Measurements from ENCODE around the gene MGAT5.
"Not testable (repeated sequence)": the region's sequence is repeated elsewhere in the genome, so short reads cannot be mapped to it uniquely, and the experiment has no call there.

Gene MGAT5

GRCh38 chr2:134294598-134294997 is 40.7 kb downstream of the MGAT5 start:
- WGBS, result 95% methylated on average over 2 of the region's 3 CpGs
- not testable (repeated sequence) for H2BK15ac ChIP-seq (ENCODE audit: low read depth, poor library complexity, severe bottlenecking)

GRCh38 chr2:134295441-134295840 is 41.6 kb downstream of the MGAT5 start:
- H4K8ac ChIP-seq (ENCODE audit: low read length), result no peak overlapping the region
- no peaks in the 10 kb centered on the region for H3K27me3 ChIP-seq (ENCODE audit: control insufficient read depth in 1 of 2, insufficient read depth in 1 of 2, low read length in 2 of 2)
- H3K14ac ChIP-seq (ENCODE audit: low read length in 2 of 2), result no peak overlapping the region
- WGBS, result 81% methylated on average over 3 of the region's 3 CpGs
- no peak overlapping the region for H3K23ac ChIP-seq (ENCODE audit: low read length in 2 of 2)
- H2AFZ ChIP-seq (ENCODE audit: low read depth, low read length), result no peak overlapping the region
- no peak overlapping the region for H2BK5ac ChIP-seq (ENCODE audit: low read depth, low read length, poor library complexity, severe bottlenecking)
- H3K4me2 ChIP-seq (ENCODE audit: low read length, poor library complexity, severe bottlenecking), result no peak overlapping the region
- H3K4ac ChIP-seq (ENCODE audit: low read depth in 1 of 2, low read length in 2 of 2), result no peak overlapping the region
- no peak overlapping the region for H3K18ac ChIP-seq (ENCODE audit: low read depth in 1 of 2, low read length in 2 of 2)
- H4K91ac ChIP-seq (ENCODE audit: low read length), result no peak overlapping the region
- H2BK15ac ChIP-seq (ENCODE audit: low read depth, poor library complexity, severe bottlenecking), result no peak overlapping the region
- no peak overlapping the region for H2BK120ac ChIP-seq (ENCODE audit: low read depth, low read length)
- H3K4me3 ChIP-seq (ENCODE audit: insufficient read depth in 1 of 2, low read depth in 1 of 2, low read length in 2 of 2), result no peak overlapping the region
- no peaks in the 10 kb centered on the region for H3K36me3 ChIP-seq (ENCODE audit: control insufficient read depth in 1 of 2, insufficient read depth in 2 of 2, low read depth in 1 of 2, low read length in 2 of 2)
- no peak overlapping the region for H2BK12ac ChIP-seq (ENCODE audit: low read length in 2 of 2)
- no peak overlapping the region for H3K9ac ChIP-seq (ENCODE audit: low read length)
- peaks cover 14% of the 10 kb centered on the region for H3K79me1 ChIP-seq (replicated peaks; ENCODE audit: low read length, poor library complexity, severe bottlenecking)
- no peak for DNase-seq
- H3K27ac ChIP-seq (ENCODE audit: low read length, poor library complexity, severe bottlenecking), result no peak overlapping the region
- no peaks in the 10 kb centered on the region for H3K9me3 ChIP-seq (ENCODE audit: control insufficient read depth, low read length)
- H3K4me1 ChIP-seq (ENCODE audit: control insufficient read depth, insufficient read depth, low read depth, low read length), result no peaks in the 10 kb centered on the region
- no peak overlapping the region for H2AK5ac ChIP-seq (ENCODE audit: low read length, severe bottlenecking)

More at GRCh38 chr2:134294598-134294997, 40.7 kb downstream of the MGAT5 start:
- H4K91ac ChIP-seq (ENCODE audit: low read length); H2BK5ac ChIP-seq (ENCODE audit: low read depth, low read length, poor library complexity, severe bottlenecking); H3K27ac ChIP-seq (ENCODE audit: low read length, poor library complexity, severe bottlenecking); H2AK5ac ChIP-seq (ENCODE audit: low read length, severe bottlenecking); H3K36me3 ChIP-seq (ENCODE audit: control insufficient read depth in 1 of 2, insufficient read depth in 2 of 2, low read depth in 1 of 2, low read length in 2 of 2); H3K27me3 ChIP-seq (ENCODE audit: control insufficient read depth in 1 of 2, insufficient read depth in 1 of 2, low read length in 2 of 2); DNase-seq; H3K4me3 ChIP-seq (ENCODE audit: insufficient read depth in 1 of 2, low read depth in 1 of 2, low read length in 2 of 2); H3K23ac ChIP-seq (ENCODE audit: low read length in 2 of 2); H3K4me1 ChIP-seq (ENCODE audit: control insufficient read depth, insufficient read depth, low read depth, low read length); H4K8ac ChIP-seq (ENCODE audit: low read length); H3K18ac ChIP-seq (ENCODE audit: low read depth in 1 of 2, low read length in 2 of 2); H3K4ac ChIP-seq (ENCODE audit: low read depth in 1 of 2, low read length in 2 of 2); H2BK120ac ChIP-seq (ENCODE audit: low read depth, low read length); H3K9me3 ChIP-seq (ENCODE audit: control insufficient read depth, low read length); H2AFZ ChIP-seq (ENCODE audit: low read depth, low read length); H3K14ac ChIP-seq (ENCODE audit: low read length in 2 of 2); H3K4me2 ChIP-seq (ENCODE audit: low read length, poor library complexity, severe bottlenecking); H2BK12ac ChIP-seq (ENCODE audit: low read length in 2 of 2); H3K9ac ChIP-seq (ENCODE audit: low read length): not testable (repeated sequence)
- peaks cover 13% of the 10 kb centered on the region for H3K79me1 ChIP-seq (replicated peaks; ENCODE audit: low read length, poor library complexity, severe bottlenecking)

DNA sequence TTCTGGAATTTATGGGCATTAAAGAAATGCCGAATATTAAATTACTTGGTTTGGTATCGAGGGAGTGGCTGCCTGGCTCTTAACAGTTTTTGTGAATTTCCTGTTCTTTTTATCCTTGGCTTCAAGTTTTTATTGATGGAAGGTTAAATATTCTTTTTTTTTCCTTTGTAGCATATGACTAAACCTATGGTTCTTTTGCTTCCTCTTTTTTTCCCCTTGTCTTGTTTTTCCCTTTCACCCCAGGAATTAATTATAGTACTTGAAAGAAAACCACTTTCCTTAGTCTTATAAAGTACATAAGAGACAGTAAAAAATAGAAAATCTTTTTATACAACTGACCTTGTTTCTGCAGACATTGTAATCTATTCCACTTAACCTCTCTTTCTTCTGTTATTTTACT is 42.4 kb downstream of the MGAT5 start:
- H3K4ac ChIP-seq (ENCODE audit: low read depth in 1 of 2, low read length in 2 of 2), result no peak overlapping the region
- no peak overlapping the region for H3K4me2 ChIP-seq (ENCODE audit: low read length, poor library complexity, severe bottlenecking)
- H2BK5ac ChIP-seq (ENCODE audit: low read depth, low read length, poor library complexity, severe bottlenecking), result no peak overlapping the region
- no peaks in the 10 kb centered on the region for H3K27me3 ChIP-seq (ENCODE audit: control insufficient read depth in 1 of 2, insufficient read depth in 1 of 2, low read length in 2 of 2)
- H2AFZ ChIP-seq (ENCODE audit: low read depth, low read length), result no peak overlapping the region
- no peaks in the 10 kb centered on the region for H3K36me3 ChIP-seq (ENCODE audit: control insufficient read depth in 1 of 2, insufficient read depth in 2 of 2, low read depth in 1 of 2, low read length in 2 of 2)
- no peak overlapping the region for H3K4me3 ChIP-seq (ENCODE audit: insufficient read depth in 1 of 2, low read depth in 1 of 2, low read length in 2 of 2)
- H2BK12ac ChIP-seq (ENCODE audit: low read length in 2 of 2), result no peak overlapping the region
- no peak overlapping the region for H4K91ac ChIP-seq (ENCODE audit: low read length)
- H2BK120ac ChIP-seq (ENCODE audit: low read depth, low read length), result no peak overlapping the region
- H3K27ac ChIP-seq (ENCODE audit: low read length, poor library complexity, severe bottlenecking), result no peak overlapping the region
- H3K23ac ChIP-seq (ENCODE audit: low read length in 2 of 2), result no peak overlapping the region
- no peak overlapping the region for H2BK15ac ChIP-seq (ENCODE audit: low read depth, poor library complexity, severe bottlenecking)
- no peaks in the 10 kb centered on the region for H3K4me1 ChIP-seq (ENCODE audit: control insufficient read depth, insufficient read depth, low read depth, low read length)
- no peaks in the 10 kb centered on the region for H3K9me3 ChIP-seq (ENCODE audit: control insufficient read depth, low read length)
- WGBS, result 100% methylated on average over 2 of the region's 2 CpGs
- H4K8ac ChIP-seq (ENCODE audit: low read length), result no peak overlapping the region
- H3K9ac ChIP-seq (ENCODE audit: low read length), result no peak overlapping the region
- no peak overlapping the region for H2AK5ac ChIP-seq (ENCODE audit: low read length, severe bottlenecking)
- DNase-seq, result no peak
- no peak overlapping the region for H3K14ac ChIP-seq (ENCODE audit: low read length in 2 of 2)
- no peak overlapping the region for H3K18ac ChIP-seq (ENCODE audit: low read depth in 1 of 2, low read length in 2 of 2)
- H3K79me1 ChIP-seq (replicated peaks; ENCODE audit: low read length, poor library complexity, severe bottlenecking), result peaks cover 12% of the 10 kb centered on the region

- Histone ChIP-seq H3K27ac (ENCODE audit: low read length, poor library complexity, severe bottlenecking) (no peak overlapping the region), H2BK15ac (ENCODE audit: low read depth, poor library complexity, severe bottlenecking) (no peak overlapping the region), H2BK120ac (ENCODE audit: low read depth, low read length) (no peak overlapping the region), H3K14ac (ENCODE audit: low read length in 2 of 2) (no peak overlapping the region), H3K23ac (ENCODE audit: low read length in 2 of 2) (no peak overlapping the region), H4K91ac (ENCODE audit: low read length) (no peak overlapping the region), H3K36me3 (ENCODE audit: control insufficient read depth in 1 of 2, insufficient read depth in 2 of 2, low read depth in 1 of 2, low read length in 2 of 2) (no peaks in the 10 kb centered on the region), H3K4me2 (ENCODE audit: low read length, poor library complexity, severe bottlenecking) (no peak overlapping the region), H3K18ac (ENCODE audit: low read depth in 1 of 2, low read length in 2 of 2) (no peak overlapping the region), H3K4me1 (ENCODE audit: control insufficient read depth, insufficient read depth, low read depth, low read length) (no peaks in the 10 kb centered on the region), H2AFZ (ENCODE audit: low read depth, low read length) (no peak overlapping the region), H3K9me3 (ENCODE audit: control insufficient read depth, low read length) (no peaks in the 10 kb centered on the region), H2BK12ac (ENCODE audit: low read length in 2 of 2) (no peak overlapping the region), H3K4ac (ENCODE audit: low read depth in 1 of 2, low read length in 2 of 2) (no peak overlapping the region), H3K79me1 (replicated peaks; ENCODE audit: low read length, poor library complexity, severe bottlenecking) (peaks cover 5% of the 10 kb centered on the region), H4K8ac (ENCODE audit: low read length) (no peak overlapping the region), H3K27me3 (ENCODE audit: control insufficient read depth in 1 of 2, insufficient read depth in 1 of 2, low read length in 2 of 2) (no peaks in the 10 kb centered on the region), H2AK5ac (ENCODE audit: low read length, severe bottlenecking) (no peak overlapping the region), H3K9ac (ENCODE audit: low read length) (no peak overlapping the region), H3K4me3 (ENCODE audit: insufficient read depth in 1 of 2, low read depth in 1 of 2, low read length in 2 of 2) (no peak overlapping the region), H2BK5ac (ENCODE audit: low read depth, low read length, poor library complexity, severe bottlenecking) (no peak overlapping the region)
- no peak for DNase-seq
- WGBS, result 98% methylated on average over 1 of the region's 1 CpG
Observed at GRCh38 chr2:134299334-134299733, 45.5 kb downstream of the MGAT5 start.

Measured in mesenchymal stem cell (in vitro differentiated cells and primary cell).